GM12878 (cell line): ENCODE data around the gene NCKAP5L. TPM values are rescaled to one million over a fixed set of nuclear protein-coding genes. Genes with fewer than 3 reads are reported as not detected.

Experiments used
- JUNB ChIP-seq: IDR thresholded peaks from 2 replicates; pipeline ENCODE4 v1.6.1; 2016; ENCODE audit warnings: antibody characterized with exemption, mild to moderate bottlenecking
- LARP7 ChIP-seq: fragments of 450-650 bp; IDR thresholded peaks from 2 replicates; pipeline ENCODE4 v1.6.1; 2017; ENCODE audit warnings: mild to moderate bottlenecking
- NFYA ChIP-seq: IDR thresholded peaks from 2 replicates; pipeline ENCODE4 v1.6.1; 2011; ENCODE audit warnings: low read depth, mild to moderate bottlenecking, low read length, improper control_type of control experiment, borderline replicate concordance
- POU2F2 ChIP-seq: IDR thresholded peaks from 3 replicates; pipeline ENCODE4 v1.6.1; 2011; ENCODE audit warnings: low read depth, mild to moderate bottlenecking, low read length, borderline replicate concordance
- RAD21 ChIP-seq: IDR thresholded peaks from 2 replicates; pipeline ENCODE4 v1.6.1; 2011; ENCODE audit warnings: mild to moderate bottlenecking, low read depth, low read length, moderate library complexity; ENCODE audit not compliant: insufficient read depth
- RCOR1 ChIP-seq: conservative IDR thresholded peaks from 2 replicates; pipeline ENCODE4 v1.6.1; 2012; ENCODE audit warnings: low read depth, low read length, improper control_type of control experiment
- polyA plus RNA-seq, 11 experiments: library from polyadenylated mRNA; depleted of rRNA in 4 of 11; unstranded in 6 of 11; stranded (reverse) in 5 of 11; fragments of >200 nt; fragmentation: Nextera tagmentation in 4 of 11; fragmentation: Illumina TruSeq in 1 of 11; extraction: Ambion mirVana in 4 of 11; extraction: Trizol in 1 of 11; gene quantifications; 1 replicate in 1 of 11; 2 replicates in 10 of 11; pipeline versions ENCODE4 v1.2.1 to v1.2.3, GENCODE V29; 2011 to 2016; ENCODE audit warnings: inconsistent platforms in 2 of 11, missing spikeins in 2 of 11, low read depth in 1 of 11
- total RNA-seq, 4 experiments: library from RNA; depleted of rRNA in 3 of 4; stranded (reverse); fragments of >200 nt in 3 of 4; fragmentation: Illumina TruSeq in 1 of 4; extraction: Trizol in 1 of 4; gene quantifications; 2 replicates each; pipeline versions ENCODE4 v1.2.1 to v1.2.3, GENCODE V29; 2013 to 2021
- TF ChIP-seq, protein P1 (sequence below): fragments of 450-650 bp; formaldehyde crosslinking; IDR thresholded peaks from 2 replicates; pipeline ENCODE4 v1.4.0; 2020; ENCODE audit warnings: mild to moderate bottlenecking, moderate library complexity
- TF ChIP-seq, protein P2 (sequence below): fragments of 450-650 bp; IDR thresholded peaks from 2 replicates; pipeline ENCODE4 v1.6.1; 2016; ENCODE audit warnings: mild to moderate bottlenecking

NCKAP5L gene
- total and polyA plus RNA-seq, 10 of the 15 experiments (the other 5 are each of a cell fraction or from before 2014, with no cell fraction given) = 0.03 to 15.8 (median 4.4) TPM

DNA sequence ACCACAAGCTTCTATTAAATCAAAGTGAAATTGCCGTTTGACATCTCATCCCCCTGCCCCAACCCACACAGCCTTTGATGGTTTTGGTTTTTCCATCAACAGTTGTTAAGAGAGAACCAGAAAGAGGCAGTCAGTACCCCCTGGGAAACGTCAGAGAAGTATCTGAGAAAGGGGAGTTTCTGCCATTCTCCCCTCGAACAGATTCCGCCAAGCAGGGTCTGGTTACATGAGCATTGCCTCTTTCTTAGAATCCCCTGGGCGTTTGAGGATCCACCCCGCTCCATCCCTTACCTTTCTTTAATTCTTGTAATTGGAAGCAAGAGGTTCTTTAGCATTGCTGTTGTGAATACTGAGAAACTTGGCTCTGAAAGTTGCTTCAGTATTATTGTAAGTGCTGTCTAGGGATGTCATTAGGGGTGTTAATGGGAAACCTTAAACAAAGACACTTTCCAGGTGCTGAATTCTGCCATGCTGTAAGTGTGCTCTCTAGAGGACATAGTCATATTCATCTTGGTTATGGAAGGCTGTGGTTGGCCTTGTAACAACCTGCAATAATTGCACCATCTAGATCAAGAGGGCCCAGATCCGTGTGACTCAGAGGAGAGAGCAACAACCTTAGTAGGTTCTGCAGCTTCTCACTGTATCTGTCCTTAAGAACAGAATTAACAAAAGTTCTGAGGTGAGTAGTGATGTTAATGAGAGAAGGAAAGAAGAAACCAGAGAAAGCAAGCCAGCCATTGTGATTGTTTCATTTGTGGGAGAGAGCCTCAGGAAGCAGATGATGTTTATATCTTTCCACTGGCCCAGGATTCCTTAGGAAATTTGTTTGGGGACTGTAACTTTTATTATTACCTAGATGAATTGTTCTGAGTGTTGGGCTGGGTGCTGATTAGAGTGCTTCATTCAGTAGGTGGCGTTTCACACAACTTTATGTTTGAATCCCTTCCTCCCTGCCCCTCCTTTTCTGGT lies 77.9 kb downstream of the NCKAP5L start (continued):
- TF ChIP-seq, protein P1, sequence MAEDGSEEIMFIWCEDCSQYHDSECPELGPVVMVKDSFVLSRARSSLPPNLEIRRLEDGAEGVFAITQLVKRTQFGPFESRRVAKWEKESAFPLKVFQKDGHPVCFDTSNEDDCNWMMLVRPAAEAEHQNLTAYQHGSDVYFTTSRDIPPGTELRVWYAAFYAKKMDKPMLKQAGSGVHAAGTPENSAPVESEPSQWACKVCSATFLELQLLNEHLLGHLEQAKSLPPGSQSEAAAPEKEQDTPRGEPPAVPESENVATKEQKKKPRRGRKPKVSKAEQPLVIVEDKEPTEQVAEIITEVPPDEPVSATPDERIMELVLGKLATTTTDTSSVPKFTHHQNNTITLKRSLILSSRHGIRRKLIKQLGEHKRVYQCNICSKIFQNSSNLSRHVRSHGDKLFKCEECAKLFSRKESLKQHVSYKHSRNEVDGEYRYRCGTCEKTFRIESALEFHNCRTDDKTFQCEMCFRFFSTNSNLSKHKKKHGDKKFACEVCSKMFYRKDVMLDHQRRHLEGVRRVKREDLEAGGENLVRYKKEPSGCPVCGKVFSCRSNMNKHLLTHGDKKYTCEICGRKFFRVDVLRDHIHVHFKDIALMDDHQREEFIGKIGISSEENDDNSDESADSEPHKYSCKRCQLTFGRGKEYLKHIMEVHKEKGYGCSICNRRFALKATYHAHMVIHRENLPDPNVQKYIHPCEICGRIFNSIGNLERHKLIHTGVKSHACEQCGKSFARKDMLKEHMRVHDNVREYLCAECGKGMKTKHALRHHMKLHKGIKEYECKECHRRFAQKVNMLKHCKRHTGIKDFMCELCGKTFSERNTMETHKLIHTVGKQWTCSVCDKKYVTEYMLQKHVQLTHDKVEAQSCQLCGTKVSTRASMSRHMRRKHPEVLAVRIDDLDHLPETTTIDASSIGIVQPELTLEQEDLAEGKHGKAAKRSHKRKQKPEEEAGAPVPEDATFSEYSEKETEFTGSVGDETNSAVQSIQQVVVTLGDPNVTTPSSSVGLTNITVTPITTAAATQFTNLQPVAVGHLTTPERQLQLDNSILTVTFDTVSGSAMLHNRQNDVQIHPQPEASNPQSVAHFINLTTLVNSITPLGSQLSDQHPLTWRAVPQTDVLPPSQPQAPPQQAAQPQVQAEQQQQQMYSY = no peak
- TF ChIP-seq POU2F2 = no peak
- TF ChIP-seq NFYA = no peak
- TF ChIP-seq, protein P2, sequence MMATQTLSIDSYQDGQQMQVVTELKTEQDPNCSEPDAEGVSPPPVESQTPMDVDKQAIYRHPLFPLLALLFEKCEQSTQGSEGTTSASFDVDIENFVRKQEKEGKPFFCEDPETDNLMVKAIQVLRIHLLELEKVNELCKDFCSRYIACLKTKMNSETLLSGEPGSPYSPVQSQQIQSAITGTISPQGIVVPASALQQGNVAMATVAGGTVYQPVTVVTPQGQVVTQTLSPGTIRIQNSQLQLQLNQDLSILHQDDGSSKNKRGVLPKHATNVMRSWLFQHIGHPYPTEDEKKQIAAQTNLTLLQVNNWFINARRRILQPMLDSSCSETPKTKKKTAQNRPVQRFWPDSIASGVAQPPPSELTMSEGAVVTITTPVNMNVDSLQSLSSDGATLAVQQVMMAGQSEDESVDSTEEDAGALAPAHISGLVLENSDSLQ = no peak
- TF ChIP-seq RCOR1 = no peak
- 0 out of 2 replicates have a peak, but pooled peaks have one; percentile 4 for TF ChIP-seq JUNB
- no peak for TF ChIP-seq LARP7
- peak; percentile 30; the same call in 1 of the 2 replicates for TF ChIP-seq RAD21
